HG02884 (cell line): ENCODE data around the gene CAPS2.

ENCODE experiments used
- ATAC-seq: cut with Tn5 transposase; IDR thresholded peaks from one replicate; pipeline ENCODE4 v1.9.1; 2021; ENCODE audit warnings: mild to moderate bottlenecking, moderate library complexity; ENCODE audit not compliant: unreplicated experiment

The CAPS2 gene

DNA sequence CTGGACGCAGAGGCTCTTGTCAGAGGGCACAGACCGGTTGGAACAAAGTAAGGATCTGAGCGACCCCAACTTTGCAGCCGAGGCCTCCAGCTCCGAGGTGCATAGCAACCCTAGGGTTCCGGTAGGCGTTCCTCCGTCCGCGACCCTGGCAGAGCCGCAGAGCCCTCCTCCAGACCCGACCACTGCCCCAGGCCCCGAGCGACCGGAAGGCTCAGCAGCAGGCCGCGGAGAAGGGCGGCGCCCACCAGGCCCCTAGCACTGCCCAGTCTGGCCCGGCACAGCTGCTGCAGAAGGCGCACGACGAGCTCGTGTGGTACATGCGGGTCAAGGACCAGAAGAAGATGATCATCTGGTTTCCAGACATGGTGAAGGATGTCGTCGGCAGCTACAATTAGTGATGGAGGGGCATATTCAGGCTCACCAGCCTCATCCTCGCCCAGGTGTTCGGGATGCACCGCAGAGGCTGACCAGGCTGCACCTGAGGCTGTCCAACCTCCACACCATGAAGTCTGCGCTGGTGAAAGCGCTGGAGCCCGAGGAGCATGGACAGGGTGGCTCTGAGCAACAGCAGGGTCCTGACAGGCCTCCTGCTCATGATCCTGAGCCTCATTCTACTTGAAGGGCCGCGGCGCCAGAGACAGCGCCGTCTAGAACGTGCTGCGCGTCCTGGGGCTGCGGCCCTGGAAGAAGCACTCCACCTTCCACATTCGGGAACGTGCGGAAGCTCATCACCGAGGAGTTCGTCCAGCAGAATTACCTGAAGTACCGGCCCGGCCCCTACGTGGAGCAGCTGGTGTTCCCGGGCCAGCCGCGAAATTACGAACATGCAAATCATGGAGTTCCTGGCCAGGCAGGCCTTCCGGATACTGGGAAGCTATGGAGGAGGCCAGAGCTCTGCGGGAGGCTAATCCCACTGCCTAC lies 24.5 kb downstream of the CAPS2 start:
- no peak for ATAC-seq

DNA sequence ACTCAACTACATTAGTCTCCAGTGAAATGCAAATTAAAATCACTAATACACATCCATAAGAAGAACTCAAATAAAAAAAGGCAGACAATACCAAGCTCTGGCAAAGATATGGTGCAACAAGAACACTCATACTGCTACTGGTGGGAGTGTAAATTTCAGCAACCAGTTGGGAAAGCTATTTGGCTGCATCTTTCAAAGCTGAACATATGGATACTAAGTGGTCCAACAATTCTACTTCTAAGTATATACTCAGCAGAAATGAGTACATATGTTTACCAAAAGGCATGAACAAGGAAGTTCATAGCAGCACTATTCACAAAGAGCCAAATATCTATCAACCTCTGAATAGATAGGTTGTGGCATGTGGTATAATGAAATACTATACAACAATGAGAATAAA lies 27.3 kb downstream of the CAPS2 start:
- no peak for ATAC-seq

DNA sequence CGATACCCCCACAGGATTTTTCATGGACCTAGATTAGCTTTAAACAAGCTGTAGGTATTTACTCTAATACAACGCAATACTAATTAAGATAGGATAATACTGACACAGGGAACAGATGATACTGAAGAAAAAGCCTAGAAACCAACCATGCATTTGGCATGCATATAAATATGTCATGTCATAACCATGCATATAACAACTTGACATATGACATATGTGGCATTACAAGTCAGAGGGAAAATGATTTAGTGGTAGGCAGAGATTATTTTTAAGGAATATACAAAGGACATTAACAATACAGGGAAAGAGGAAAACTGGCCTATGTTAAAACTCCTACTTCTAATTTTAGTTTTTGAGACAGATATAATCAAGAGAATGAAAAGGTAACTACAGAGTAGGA lies 27.9 kb downstream of the CAPS2 start:
- no peak for ATAC-seq

DNA sequence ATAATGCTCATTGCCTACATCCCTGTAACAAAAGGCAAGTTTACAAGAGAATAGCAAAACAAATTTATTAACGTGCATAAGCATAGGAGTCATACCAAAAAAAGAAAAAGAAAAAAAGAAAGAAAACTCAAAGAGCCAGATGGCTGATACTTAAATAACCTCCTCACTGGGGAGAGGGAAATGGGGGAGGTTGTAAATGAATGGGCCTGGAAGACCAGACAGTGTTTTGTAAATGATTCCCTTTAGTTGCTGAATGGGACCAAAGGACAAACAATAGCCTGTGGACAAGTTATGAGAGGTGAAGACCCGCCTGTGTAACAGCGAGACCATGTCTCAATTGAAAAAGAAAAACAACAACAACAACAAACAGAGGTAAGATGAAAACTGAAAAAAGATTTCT lies 35.3 kb downstream of the CAPS2 start:
- no peak for ATAC-seq

DNA sequence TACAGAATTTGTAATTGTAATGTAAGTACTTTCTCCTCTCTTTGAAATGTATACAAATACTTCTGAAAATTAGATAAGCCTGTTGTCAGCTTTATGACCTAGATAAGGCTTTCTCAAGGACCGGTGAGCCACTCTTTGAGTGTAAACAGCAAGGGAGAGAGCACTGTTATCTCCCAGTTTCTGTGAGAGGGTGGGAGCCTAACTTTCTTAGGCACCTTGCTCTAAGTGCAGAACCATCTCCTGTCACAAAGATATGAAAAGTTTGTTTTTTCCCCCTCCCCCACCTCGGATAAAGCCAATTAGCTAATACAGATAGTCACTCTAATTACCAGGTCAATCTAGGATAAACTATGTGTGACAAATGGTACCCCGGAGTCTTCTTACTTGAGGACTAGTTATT lies 35.8 kb downstream of the CAPS2 start:
- ATAC-seq, result no peak

DNA sequence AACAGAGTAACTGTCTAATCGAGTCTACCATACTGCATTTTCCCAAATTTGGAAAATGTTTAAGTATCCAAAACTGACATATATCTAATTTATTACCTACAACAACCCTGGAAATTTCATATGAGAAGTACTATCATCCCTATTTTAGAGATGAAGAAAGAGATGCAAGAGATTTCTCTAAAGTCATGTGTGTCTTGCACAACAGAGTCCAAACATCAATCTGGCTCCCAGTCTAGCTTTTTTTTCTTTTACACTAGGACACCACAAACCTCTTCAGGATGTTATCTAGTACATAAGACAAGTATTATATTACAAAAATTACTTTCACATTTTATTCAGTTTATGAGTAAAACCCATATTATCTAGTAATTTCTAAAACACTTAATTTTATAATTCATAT lies 39.1 kb downstream of the CAPS2 start:
- ATAC-seq, result no peak

DNA sequence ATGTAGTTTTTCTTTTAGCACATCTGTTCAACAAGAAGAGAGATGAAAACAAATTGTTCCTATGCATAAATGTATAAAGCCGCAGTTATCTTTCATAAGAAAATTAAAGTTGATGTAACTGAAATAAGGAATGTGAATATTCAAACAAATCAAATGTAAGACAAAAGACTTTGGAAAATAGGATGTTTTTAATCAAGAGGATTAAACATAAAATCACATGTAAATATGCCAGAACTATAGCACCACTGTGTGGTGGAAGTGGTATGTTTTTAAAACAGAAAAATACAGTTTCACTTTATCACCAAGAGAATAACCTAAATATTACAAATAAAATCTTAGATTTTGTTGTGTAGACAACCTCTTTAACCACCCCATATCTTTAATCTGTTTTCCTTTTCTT lies 40.4 kb downstream of the CAPS2 start:
- ATAC-seq, result no peak

DNA sequence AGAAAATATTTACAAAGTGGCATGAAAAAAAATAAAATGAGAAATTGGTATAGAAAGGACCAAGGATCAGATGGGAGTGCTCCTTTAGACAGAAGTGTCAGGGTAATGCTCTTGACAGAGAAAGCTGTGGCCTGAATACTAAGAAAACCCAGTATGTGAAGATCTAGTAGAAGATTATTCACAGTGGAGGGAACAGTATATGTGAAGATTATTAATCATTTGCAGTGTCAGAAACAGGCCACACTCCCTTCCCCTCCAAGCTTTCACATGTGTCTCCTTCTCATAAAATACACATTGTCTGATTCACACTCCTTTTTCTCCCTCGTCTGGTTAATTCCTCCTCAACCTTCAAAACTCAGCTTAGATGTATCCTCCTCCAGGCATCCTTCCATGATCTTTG lies 41.3 kb downstream of the CAPS2 start:
- no peak for ATAC-seq

DNA sequence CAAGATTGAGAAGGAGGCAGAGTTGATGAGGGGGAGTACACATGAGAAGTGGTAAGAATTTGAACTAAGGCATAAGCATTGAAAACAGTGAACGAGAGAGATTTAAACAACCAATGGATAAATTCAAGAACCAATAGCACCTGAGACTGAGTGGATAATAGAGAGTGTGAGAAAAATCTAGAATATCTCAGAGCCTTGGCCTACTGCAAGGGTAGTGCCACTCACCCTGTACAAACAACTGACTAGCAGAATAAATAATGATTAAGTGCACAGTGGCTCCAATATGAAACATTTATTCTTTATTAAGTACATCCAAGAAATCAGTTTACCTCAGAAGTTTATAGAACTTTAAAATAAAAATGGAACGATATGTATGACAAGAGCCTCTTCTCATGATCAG lies 54.4 kb downstream of the CAPS2 start:
- no peak for ATAC-seq

DNA sequence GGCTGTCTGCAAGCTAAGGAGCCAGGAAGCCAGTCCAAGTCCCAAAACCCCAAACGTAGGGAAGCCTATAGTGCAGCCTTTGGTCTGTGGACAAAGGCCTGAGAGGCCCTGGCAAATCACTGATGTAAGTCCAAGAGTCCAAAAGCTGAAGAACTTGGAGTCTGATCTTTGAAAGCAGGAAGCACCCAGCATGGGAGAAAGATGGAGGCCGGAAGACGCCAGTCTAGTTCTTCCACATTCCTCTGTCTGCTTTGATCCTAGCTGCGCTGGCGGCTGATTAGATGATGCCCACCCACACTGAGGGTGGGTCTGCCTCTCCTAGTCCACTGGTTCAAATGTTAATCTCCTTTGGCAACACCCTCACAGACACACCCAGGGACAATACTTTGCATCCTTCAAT lies 58.5 kb downstream of the CAPS2 start:
- no peak for ATAC-seq

DNA sequence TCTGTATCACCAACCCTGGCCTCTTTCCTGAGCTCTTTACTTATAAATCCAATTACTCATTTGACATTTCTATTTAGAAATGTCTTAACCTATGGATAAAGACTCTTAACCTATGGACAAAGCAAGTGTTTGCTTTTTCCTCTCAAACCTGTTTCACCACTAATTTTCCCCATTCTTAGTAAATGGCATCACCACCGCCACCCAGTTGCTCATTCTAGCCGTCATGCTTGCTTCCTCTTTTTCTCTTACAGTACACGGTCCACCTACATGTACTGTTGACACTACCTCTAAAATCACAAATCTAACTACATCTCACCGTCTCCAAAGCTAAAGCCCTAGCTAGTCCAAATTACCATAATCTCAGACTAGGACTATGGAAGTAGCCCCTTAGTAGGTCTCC lies 60.0 kb downstream of the CAPS2 start:
- ATAC-seq, result no peak

DNA sequence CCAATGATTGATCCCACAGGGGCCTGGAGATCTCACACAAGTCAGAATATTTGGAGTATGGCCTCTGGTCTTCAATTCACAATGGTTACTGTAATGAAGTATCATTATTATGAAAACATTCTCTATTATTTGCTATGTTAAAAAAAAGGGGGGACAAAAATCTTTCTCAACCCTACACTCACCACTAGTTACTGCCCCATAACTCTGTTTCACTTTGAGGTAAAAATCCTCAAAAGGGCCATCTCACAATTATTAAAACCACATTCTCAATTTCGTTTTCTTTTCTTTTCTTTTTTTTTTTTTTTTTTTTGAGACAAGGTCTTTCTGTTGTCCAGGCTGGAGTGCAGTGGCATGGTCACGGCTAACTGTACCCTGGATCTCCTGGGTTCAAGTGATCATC lies 60.9 kb downstream of the CAPS2 start:
- ATAC-seq, result no peak

DNA sequence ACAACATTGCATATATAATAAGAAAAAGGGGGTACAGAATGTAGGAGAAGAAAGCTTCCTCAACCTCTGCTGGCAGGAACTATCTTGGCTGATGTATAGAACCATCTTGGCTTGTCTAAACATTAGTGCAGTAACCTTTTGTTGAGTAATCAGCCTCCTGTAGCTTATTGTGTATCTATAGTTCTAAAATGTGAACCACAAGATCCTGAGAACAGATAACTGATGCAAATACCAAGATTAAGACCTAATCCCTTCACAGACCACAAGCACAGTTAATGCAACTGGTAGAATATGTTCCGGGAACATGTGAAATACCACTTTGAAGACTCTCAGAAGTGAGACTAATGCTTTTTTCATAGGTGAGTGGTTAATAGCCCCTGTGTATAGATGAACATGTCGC lies 69.8 kb downstream of the CAPS2 start:
- ATAC-seq, result no peak

DNA sequence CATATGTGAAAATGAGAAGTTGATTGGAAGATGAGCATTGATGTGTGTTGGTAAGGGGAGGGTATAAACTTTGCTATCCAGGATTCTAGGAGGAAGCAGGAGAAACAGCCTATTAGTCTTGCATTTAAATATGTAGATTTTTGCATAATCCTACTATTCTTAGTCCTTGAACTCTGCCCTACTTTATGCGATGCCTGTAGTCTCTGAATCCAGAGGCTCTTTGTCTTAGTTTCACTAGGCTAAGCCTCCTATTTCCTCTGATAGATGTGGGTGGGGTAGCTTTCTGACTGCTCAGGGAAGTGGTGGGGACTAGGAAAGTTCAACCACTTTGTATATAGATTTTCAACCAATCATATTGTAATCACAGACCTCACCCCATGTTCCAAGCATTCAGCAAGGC lies 71.0 kb downstream of the CAPS2 start:
- ATAC-seq, result no peak

DNA sequence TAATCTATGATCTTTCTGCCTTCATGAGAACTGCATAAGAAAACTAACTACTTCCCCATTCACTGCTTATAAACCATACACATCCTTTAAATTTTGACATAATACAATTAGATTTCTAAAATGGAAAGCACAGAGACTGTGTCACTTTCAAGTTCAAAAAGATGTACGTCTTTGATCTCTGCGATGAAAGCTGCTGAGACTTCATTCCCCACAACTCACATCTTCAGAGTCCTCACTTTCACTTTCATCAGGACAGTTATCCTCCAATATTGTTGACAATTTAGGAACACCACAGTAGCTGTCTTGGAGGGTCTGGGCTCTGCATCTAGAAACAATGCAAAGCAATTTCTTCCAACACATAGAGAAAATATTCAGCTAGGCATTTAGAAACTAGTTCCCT lies 72.6 kb downstream of the CAPS2 start:
- ATAC-seq, result no peak

DNA sequence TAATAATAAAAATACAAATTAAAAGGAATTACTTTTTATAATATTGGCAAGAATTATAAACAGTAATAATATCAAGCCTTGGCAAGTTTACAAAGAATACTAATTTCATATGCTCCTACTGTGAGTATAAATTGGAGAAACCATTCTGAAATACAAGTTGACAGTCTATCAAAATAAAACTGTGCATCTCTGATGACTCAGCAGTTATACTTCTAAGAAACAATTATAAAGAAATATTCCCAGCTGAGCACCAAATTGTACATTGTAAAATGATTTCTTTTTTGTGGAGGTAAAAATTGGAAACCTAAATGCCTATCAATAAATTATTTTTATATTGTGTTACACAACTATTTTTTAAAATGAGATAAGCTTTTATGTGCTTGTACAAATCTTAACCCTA lies 85.0 kb downstream of the CAPS2 start:
- no peak for ATAC-seq

DNA sequence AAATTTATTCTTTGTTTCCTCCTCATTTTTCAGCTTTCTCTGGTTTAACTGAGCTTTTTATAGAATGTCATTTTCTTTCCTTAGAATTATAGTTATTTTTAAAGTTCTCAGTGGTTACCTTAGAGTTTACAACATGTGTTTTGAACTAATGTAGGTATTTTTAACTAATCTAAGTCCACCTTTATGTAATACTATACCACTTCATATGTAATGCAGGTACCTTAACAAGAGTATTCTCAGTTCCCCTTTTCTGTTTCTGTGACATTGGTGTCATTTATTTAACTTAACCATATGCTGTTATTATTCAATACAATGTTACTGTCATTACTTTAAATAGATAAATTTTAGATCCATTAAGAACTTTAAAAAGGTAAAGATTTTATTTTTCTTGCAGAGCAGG lies 90.1 kb downstream of the CAPS2 start:
- peak; percentile 84 for ATAC-seq

DNA sequence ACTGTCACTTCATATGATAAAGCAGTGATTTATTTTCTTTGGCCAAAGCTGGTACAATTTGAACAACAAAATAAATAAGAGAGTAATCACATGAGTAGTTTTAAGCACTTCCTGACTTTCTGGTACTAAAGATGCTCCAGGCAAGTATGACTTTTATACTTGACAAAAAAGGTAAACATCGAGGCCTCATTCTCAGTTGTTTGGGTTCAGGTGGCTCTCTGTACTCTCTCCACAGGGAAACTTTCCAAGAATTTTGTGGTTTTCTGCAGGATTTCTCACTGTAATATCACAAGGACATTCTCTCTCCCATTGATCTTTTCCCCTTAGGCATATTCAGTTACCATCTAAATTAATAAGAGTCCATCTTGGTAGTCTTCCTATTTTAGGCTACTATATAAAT lies 93.9 kb downstream of the CAPS2 start:
- ATAC-seq, result no peak

DNA sequence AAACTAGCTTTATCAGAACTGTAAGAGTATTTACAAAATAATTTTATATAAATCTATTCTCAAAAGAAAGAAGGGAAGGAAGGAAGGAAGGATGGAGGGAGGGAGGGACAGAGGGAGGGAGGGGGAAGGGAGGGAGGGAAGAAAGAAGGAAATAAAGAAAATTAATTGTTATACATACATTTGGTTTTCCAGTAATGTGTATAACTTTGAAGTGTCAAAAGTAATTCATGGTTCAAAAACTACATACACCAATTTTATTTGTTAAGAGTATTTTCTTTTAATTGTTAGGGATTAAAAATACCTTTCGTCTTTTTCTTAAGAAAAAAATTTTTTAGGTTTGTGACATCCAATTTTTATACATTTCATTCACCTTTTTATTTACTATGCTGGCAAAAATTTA lies 103.0 kb downstream of the CAPS2 start:
- no peak for ATAC-seq
